H9 (cell line): ENCODE results near the gene ITPKB. TPM values are rescaled to one million over a fixed set of nuclear protein-coding genes. Genes with fewer than 3 reads are reported as not detected.

Experiments
- DNase-seq: peaks from one replicate; pipeline ENCODE4 v3.0.0-alpha.2; 2017
- H2AFZ ChIP-seq: one replicate; pipeline ENCODE4 v1.6.1; 2013; ENCODE audit warnings: mild to moderate bottlenecking, low read length, control low read depth, moderate library complexity
- H2AK5ac ChIP-seq: 2 replicates; pipeline ENCODE4 v1.6.1; 2013; ENCODE audit warnings: low read length, control low read depth, mixed read lengths; ENCODE audit not compliant: insufficient read length
- H2BK120ac ChIP-seq: one replicate; pipeline ENCODE4 v1.6.1; 2013; ENCODE audit warnings: low read depth, mild to moderate bottlenecking, low read length, control low read depth, inconsistent platforms; ENCODE audit not compliant: poor library complexity, severe bottlenecking
- H2BK12ac ChIP-seq: 2 replicates; pipeline ENCODE4 v1.6.1; 2013; ENCODE audit warnings: low read length, control low read depth, mixed read lengths, low read depth; ENCODE audit not compliant: insufficient read length
- H2BK15ac ChIP-seq: 2 replicates; pipeline ENCODE4 v1.6.1; 2013; ENCODE audit warnings: low read depth, low read length, control low read depth
- H2BK20ac ChIP-seq: one replicate; pipeline ENCODE4 v1.6.1; 2013; ENCODE audit warnings: low read depth, mild to moderate bottlenecking, low read length, control low read depth, inconsistent platforms; ENCODE audit not compliant: poor library complexity, severe bottlenecking
- H2BK5ac ChIP-seq: 2 replicates; pipeline ENCODE4 v1.6.1; 2013; ENCODE audit warnings: low read length, control low read depth, mixed read lengths; ENCODE audit not compliant: insufficient read length
- H3K14ac ChIP-seq: 2 replicates; pipeline ENCODE4 v1.6.1; 2013; ENCODE audit warnings: low read length, control low read depth; ENCODE audit not compliant: insufficient read depth
- H3K18ac ChIP-seq: 2 replicates; pipeline ENCODE4 v1.6.1; 2013; ENCODE audit warnings: low read depth, mild to moderate bottlenecking, mixed read lengths, low read length, control low read depth; ENCODE audit not compliant: insufficient read length
- H3K23ac ChIP-seq: 2 replicates; pipeline ENCODE4 v1.6.1; 2013; ENCODE audit warnings: low read length, control low read depth, mixed read lengths, low read depth; ENCODE audit not compliant: insufficient read length
- H3K23me2 ChIP-seq: 2 replicates; pipeline ENCODE4 v1.6.1; 2013; ENCODE audit warnings: low read depth, mild to moderate bottlenecking, mixed read lengths, low read length, control low read depth; ENCODE audit not compliant: insufficient read length, poor library complexity, severe bottlenecking
- H3K27ac ChIP-seq: 2 replicates; pipeline ENCODE4 v1.5.1; 2013; ENCODE audit warnings: low read length, control low read depth, mixed read lengths, low read depth; ENCODE audit not compliant: insufficient read length
- H3K27me3 ChIP-seq: 2 replicates; pipeline ENCODE4 v1.6.1; 2013; ENCODE audit warnings: low read length, control low read depth, inconsistent platforms; ENCODE audit not compliant: insufficient read depth
- H3K4ac ChIP-seq: 2 replicates; pipeline ENCODE4 v1.6.1; 2013; ENCODE audit warnings: low read depth, mild to moderate bottlenecking, control low read depth, inconsistent platforms, low read length, moderate library complexity
- H3K4me1 ChIP-seq: 2 replicates; pipeline ENCODE4 v1.6.1; 2013; ENCODE audit warnings: low read length, control low read depth, inconsistent platforms; ENCODE audit not compliant: insufficient read depth
- H3K4me2 ChIP-seq: 2 replicates; pipeline ENCODE4 v1.6.1; 2013; ENCODE audit warnings: low read length, control low read depth, mixed read lengths; ENCODE audit not compliant: insufficient read length, insufficient read depth
- H3K56ac ChIP-seq: 2 replicates; pipeline ENCODE4 v1.6.1; 2013; ENCODE audit warnings: low read depth, mild to moderate bottlenecking, mixed read lengths, low read length, control low read depth; ENCODE audit not compliant: insufficient read length
- H3K79me1 ChIP-seq: 2 replicates; pipeline ENCODE4 v1.6.1; 2013; ENCODE audit warnings: low read depth, mild to moderate bottlenecking, moderate library complexity, low read length, control low read depth, inconsistent platforms; ENCODE audit not compliant: insufficient read depth, poor library complexity, severe bottlenecking
- H3K79me2 ChIP-seq: 2 replicates; pipeline ENCODE4 v1.6.1; 2013; ENCODE audit warnings: low read length, control low read depth, inconsistent platforms; ENCODE audit not compliant: insufficient read depth
- H3K9ac ChIP-seq: 2 replicates; pipeline ENCODE4 v1.6.1; 2013; ENCODE audit warnings: low read length, control low read depth, mixed read lengths; ENCODE audit not compliant: insufficient read length; ENCODE audit errors: extremely low read depth
- H3K9me3 ChIP-seq: one replicate; pipeline ENCODE4 v1.6.1; 2013; ENCODE audit warnings: low read depth, low read length, inconsistent platforms; ENCODE audit not compliant: control insufficient read depth
- H3T11ph ChIP-seq: one replicate; pipeline ENCODE4 v1.6.1; 2013; ENCODE audit warnings: mild to moderate bottlenecking, low read length, control low read depth, inconsistent platforms
- H4K20me1 ChIP-seq: one replicate; pipeline ENCODE4 v1.6.1; 2013; ENCODE audit not compliant: control insufficient read depth, insufficient read length, insufficient read depth
- H4K5ac ChIP-seq: 2 replicates; pipeline ENCODE4 v1.6.1; 2013; ENCODE audit warnings: low read depth, mild to moderate bottlenecking, mixed read lengths, low read length, control low read depth; ENCODE audit not compliant: insufficient read length
- H4K8ac ChIP-seq: replicated peaks from 2 replicates; pipeline ENCODE4 v1.6.1; 2013; ENCODE audit warnings: low read length, control low read depth, mixed read lengths, low read depth; ENCODE audit not compliant: insufficient read length
- H4K91ac ChIP-seq: 2 replicates; pipeline ENCODE4 v1.6.1; 2013; ENCODE audit warnings: low read depth, mild to moderate bottlenecking, moderate library complexity, mixed read lengths, low read length, control low read depth; ENCODE audit not compliant: insufficient read length
- H3K27ac Mint-ChIP-seq, 3 experiments: 2 replicates in 2 of 3; 3 replicates in 1 of 3; pipeline ENCODE4 v1.8.0; 2020 to 2021; ENCODE audit warnings: mixed read lengths in 3 of 3, mild to moderate bottlenecking in 1 of 3, moderate library complexity in 1 of 3
- H3K27me3 Mint-ChIP-seq: 2 replicates; pipeline ENCODE4 v1.8.0; 2021; ENCODE audit warnings: low read depth, mild to moderate bottlenecking, moderate library complexity, mixed read lengths
- H3K36me3 Mint-ChIP-seq, 3 experiments: 2 replicates in 2 of 3; 3 replicates in 1 of 3; pipeline ENCODE4 v1.8.0; 2020 to 2021; ENCODE audit warnings: low read depth in 3 of 3, mixed read lengths in 3 of 3; ENCODE audit not compliant: insufficient read depth in 1 of 3
- H3K4me1 Mint-ChIP-seq, 2 experiments: 2 replicates each; pipeline ENCODE4 v1.8.0; 2020; ENCODE audit warnings: mixed read lengths in 2 of 2
- H3K4me3 Mint-ChIP-seq, 2 experiments: 2 replicates in 1 of 2; 3 replicates in 1 of 2; pipeline ENCODE4 v1.8.0; 2020 to 2021; ENCODE audit warnings: mild to moderate bottlenecking in 2 of 2, mixed read lengths in 2 of 2, moderate library complexity in 1 of 2
- H3K9me3 Mint-ChIP-seq, 2 experiments: 2 replicates in 1 of 2; 3 replicates in 1 of 2; pipeline ENCODE4 v1.8.0; 2020; ENCODE audit warnings: mild to moderate bottlenecking in 2 of 2, mixed read lengths in 2 of 2, moderate library complexity in 1 of 2
- WGBS: extraction: QIAGEN DNeasy Blood & Tissue Kit; methylation state at CpG from one replicate; pipeline ENCODE4 v1.1.7; 2013; ENCODE audit warnings: missing lambda C conversion rate, low lambda C conversion rate, mixed read lengths; ENCODE audit not compliant: insufficient read length; ENCODE audit errors: extremely low coverage; 5-methylcytosine and 5-hydroxymethylcytosine counted together
- total RNA-seq: library from RNA; stranded (reverse); gene quantifications from 2 replicates; pipeline ENCODE4 v1.2.1, GENCODE V29; 2021
- TF ChIP-seq, protein P1 (sequence below): fragments of 200-600 bp; sonication (generic); conservative IDR thresholded peaks from 3 replicates; pipeline ENCODE4 v1.8.0; 2021; ENCODE audit warnings: antibody characterized with exemption, mild to moderate bottlenecking

Gene ITPKB
- total RNA-seq, 1 experiment from 2014 or later: 3.8 TPM

DNA sequence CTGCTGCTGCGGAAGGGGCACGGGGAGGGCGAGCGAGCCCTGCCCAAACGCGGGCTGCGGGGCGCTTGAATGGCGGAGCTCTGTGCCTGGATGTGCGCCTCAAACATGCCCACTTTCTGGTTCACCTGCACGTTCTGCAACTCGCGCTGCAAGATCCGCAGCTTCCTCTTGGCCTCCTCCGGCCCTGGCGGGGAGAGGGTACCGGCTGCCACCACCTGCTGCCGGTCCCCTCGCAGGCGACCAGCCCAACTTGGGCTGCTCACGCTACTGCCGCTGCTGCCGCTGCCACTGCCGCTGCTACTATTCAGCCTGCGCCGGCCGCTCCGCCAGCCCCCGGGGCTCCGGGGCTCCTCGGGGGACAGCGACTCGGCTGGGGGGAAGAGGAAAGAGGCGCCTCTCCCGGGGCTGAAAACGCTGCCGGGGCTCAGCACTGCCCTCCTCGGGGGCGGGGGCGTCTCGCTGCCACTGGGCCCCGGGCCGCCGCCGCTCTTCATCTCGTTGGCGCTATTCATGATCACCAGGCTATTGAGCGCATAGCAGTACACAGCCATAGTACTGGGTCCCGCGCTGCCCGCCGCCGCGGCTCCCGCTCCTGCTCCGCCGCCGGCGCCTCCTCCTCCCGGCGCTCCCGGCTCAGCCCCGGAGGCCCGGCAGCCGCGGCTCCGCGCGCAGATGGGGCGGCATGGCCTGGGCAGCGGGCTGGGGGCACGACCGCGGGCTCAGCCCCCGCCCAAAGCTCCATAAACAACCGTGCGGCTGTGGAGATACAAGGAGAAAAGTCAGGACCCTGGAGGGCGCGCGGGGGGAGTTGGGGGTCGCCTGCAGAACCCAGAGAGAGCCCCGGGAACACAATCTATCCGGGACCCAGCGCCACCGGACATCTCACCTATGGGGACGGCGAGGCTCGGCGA lies 1.9 kb downstream of the ITPKB start:
- no peak overlapping the region for H3K27ac ChIP-seq
- no peak overlapping the region for H2BK120ac ChIP-seq
- no peaks in the 10 kb centered on the region for H3K4me1 ChIP-seq
- no peak overlapping the region for H2BK12ac ChIP-seq
- no peak overlapping the region for H3K56ac ChIP-seq
- no peak overlapping the region for H3K4ac ChIP-seq
- no CpG with 5 or more reads among the region's 89 CpGs for WGBS
- no peak overlapping the region for H4K91ac ChIP-seq
- H2BK20ac ChIP-seq: no peak overlapping the region
- H3K9me3 Mint-ChIP-seq: peaks cover 0 to 1% of the 10 kb centered on the region in 2 experiments; a peak in 2 of 5 replicates
- H3K18ac ChIP-seq: no peak overlapping the region
- H3K4me3 Mint-ChIP-seq: peak overlapping the region; percentile 70 to 86; a peak in 4 of 5 replicates
- H3K23ac ChIP-seq: no peak overlapping the region
- TF ChIP-seq, protein P1, sequence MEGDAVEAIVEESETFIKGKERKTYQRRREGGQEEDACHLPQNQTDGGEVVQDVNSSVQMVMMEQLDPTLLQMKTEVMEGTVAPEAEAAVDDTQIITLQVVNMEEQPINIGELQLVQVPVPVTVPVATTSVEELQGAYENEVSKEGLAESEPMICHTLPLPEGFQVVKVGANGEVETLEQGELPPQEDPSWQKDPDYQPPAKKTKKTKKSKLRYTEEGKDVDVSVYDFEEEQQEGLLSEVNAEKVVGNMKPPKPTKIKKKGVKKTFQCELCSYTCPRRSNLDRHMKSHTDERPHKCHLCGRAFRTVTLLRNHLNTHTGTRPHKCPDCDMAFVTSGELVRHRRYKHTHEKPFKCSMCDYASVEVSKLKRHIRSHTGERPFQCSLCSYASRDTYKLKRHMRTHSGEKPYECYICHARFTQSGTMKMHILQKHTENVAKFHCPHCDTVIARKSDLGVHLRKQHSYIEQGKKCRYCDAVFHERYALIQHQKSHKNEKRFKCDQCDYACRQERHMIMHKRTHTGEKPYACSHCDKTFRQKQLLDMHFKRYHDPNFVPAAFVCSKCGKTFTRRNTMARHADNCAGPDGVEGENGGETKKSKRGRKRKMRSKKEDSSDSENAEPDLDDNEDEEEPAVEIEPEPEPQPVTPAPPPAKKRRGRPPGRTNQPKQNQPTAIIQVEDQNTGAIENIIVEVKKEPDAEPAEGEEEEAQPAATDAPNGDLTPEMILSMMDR: peak; percentile 25; the same call in 1 of the 3 replicates
- no peaks in the 10 kb centered on the region for H3K79me2 ChIP-seq
- H3K4me2 ChIP-seq: peak overlapping the region; percentile 84
- peak; percentile 63 for DNase-seq
- H3K27ac Mint-ChIP-seq: no peak overlapping the region; a peak in 1 of 7 replicates
- no peaks in the 10 kb centered on the region for H4K20me1 ChIP-seq
- H3K14ac ChIP-seq: no peak overlapping the region; the same call in 1 of the 2 replicates
- H2BK5ac ChIP-seq: no peak overlapping the region
- H3K9me3 ChIP-seq: no peaks in the 10 kb centered on the region
- H4K5ac ChIP-seq: no peak overlapping the region
- H3T11ph ChIP-seq: no peak overlapping the region
- H4K8ac ChIP-seq: no peak overlapping the region
- H3K4me1 Mint-ChIP-seq: peaks cover 16 to 19% of the 10 kb centered on the region in 2 experiments
- H3K27me3 ChIP-seq: peaks cover 11% of the 10 kb centered on the region; the same call in 1 of the 2 replicates
- no peak overlapping the region for H2AK5ac ChIP-seq
- H3K36me3 Mint-ChIP-seq: peaks cover 0 to 2% (median 0%) of the 10 kb centered on the region in 3 experiments; a peak in 1 of 7 replicates
- no peak overlapping the region for H2BK15ac ChIP-seq
- peaks cover 43% of the 10 kb centered on the region for H3K27me3 Mint-ChIP-seq
- H3K9ac ChIP-seq: no peak overlapping the region
- no peaks in the 10 kb centered on the region for H3K79me1 ChIP-seq
- no peak overlapping the region for H2AFZ ChIP-seq
- H3K23me2 ChIP-seq: peaks cover 25% of the 10 kb centered on the region
